ENCODE data around the gene PIGR. TPM values are rescaled to one million over a fixed set of nuclear protein-coding genes. Genes with fewer than 3 reads are reported as not detected.

PIGR gene
- total and polyA plus RNA-seq, 8 donors, result 7.1 to 83.4 (median 33.5) TPM

DNA sequence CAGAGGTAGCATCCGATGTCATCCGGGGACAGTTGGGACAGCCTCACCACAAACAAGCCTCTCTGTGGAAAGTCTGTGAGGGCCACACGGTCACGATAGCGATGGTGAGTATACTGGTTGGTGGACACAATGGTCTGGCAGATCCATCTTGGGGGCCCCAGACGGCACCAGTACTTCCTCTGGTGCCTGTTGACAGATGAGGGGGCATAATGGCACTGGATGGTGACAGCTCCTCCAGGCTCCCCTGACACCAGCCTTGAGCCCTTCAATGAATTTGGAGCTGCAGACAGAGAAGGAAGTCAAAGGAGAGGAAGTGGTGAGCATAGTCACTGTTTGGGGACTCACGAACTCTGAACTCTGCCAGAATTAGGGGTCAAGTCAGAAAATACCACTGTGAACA is 16.0 kb upstream of the PIGR start:
- no peaks in the 10 kb centered on the region for H3K27me3 ChIP-seq
- intact Hi-C loops (cut with DNase I), result no loop called here
- TF ChIP-seq, protein P1, sequence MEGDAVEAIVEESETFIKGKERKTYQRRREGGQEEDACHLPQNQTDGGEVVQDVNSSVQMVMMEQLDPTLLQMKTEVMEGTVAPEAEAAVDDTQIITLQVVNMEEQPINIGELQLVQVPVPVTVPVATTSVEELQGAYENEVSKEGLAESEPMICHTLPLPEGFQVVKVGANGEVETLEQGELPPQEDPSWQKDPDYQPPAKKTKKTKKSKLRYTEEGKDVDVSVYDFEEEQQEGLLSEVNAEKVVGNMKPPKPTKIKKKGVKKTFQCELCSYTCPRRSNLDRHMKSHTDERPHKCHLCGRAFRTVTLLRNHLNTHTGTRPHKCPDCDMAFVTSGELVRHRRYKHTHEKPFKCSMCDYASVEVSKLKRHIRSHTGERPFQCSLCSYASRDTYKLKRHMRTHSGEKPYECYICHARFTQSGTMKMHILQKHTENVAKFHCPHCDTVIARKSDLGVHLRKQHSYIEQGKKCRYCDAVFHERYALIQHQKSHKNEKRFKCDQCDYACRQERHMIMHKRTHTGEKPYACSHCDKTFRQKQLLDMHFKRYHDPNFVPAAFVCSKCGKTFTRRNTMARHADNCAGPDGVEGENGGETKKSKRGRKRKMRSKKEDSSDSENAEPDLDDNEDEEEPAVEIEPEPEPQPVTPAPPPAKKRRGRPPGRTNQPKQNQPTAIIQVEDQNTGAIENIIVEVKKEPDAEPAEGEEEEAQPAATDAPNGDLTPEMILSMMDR (IDR thresholded peaks at IDR 0.05), result no peak
- H3K27ac ChIP-seq, result no peak overlapping the region
- FAIRE-seq (no peak), ATAC-seq (peak in 1 of 4 donors; percentile 59), DNase-seq (no peak)
- 89 to 90% methylated on average over 7 of the region's 7 CpGs for WGBS, 2 donors
- H3K36me3 ChIP-seq, result no peaks in the 10 kb centered on the region
- H3K4me1 ChIP-seq, result no peaks in the 10 kb centered on the region
- no peak overlapping the region for H3K4me3 ChIP-seq
- no peaks in the 10 kb centered on the region for H3K9me3 ChIP-seq

DNA sequence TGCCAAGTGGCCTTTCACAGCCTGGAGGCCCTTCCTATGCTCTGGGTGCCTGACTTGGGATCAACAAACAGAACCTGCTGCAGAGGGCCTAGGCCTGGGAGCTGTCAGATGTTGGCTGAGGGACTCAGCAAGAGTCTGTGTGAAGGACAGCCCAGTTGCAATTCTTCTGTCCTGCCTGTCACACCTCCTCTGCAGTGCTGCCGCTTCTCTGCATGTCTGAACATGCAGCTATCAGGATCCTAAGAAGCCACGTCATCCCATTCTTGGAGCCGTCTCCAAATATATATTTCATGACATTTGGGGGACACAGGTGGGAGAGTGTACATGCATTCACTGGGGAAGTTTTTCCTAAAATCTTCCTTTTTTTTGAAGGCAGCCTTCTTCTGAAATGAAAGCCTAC is 15.4 kb upstream of the PIGR start:
- ATAC-seq (no peak), FAIRE-seq (no peak), DNase-seq (no peak)
- H3K9me3 ChIP-seq, result no peaks in the 10 kb centered on the region
- TF ChIP-seq, protein P1 (IDR thresholded peaks at IDR 0.05), result no peak
- H3K4me1 ChIP-seq, result no peaks in the 10 kb centered on the region
- no peak overlapping the region for H3K27ac ChIP-seq
- intact Hi-C loops (cut with DNase I), result no loop called here
- 62 to 76% methylated on average over 3 of the region's 3 CpGs for WGBS, 2 donors
- no peaks in the 10 kb centered on the region for H3K27me3 ChIP-seq
- no peaks in the 10 kb centered on the region for H3K36me3 ChIP-seq
- no peak overlapping the region for H3K4me3 ChIP-seq

DNA sequence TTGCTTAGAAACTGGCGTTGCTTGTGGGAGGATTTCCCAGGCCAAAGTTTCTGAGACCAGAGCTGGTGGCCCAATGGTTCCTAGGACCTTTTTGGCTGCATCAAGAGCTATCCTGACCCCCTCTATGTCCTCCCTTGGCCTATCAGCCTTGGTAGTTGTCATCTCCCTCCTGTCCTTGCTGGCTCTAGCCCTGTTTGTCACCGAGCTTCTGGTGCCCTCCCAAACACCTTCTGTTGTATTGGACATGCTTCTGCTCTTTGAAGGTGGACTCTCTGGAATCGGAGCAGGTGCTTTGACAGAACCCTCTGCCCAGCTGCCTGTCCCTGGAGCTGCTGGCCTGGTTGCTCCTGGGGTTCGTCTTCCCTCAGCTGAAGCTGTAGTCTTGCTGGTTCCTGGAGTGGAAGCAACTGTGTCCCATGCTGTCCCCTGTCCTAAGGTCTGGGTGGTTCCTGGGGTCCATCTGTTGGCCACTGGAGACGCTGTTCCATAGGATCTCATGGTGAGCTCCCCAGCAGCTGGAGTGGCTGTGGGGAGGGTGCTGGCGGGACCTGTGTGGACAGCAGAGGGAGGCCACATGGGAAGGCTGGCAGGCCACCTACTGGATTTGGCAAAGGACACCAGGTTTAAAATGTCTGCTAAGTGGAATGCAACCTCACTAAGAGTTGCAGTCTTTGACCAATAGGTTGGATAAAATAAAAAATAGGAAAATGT is 14.6 kb upstream of the PIGR start:
- ATAC-seq (no peak), DNase-seq (no peak), FAIRE-seq (no peak)
- TF ChIP-seq, protein P1 (IDR thresholded peaks at IDR 0.05), result no peak
- no peaks in the 10 kb centered on the region for H3K9me3 ChIP-seq
- no peaks in the 10 kb centered on the region for H3K36me3 ChIP-seq
- H3K4me1 ChIP-seq, result no peaks in the 10 kb centered on the region
- H3K4me3 ChIP-seq, result no peak overlapping the region
- no peak overlapping the region for H3K27ac ChIP-seq
- intact Hi-C loops (cut with DNase I), result no loop called here
- WGBS, 2 donors, result 85 to 91% methylated on average over 6 of the region's 6 CpGs
- no peaks in the 10 kb centered on the region for H3K27me3 ChIP-seq

DNA sequence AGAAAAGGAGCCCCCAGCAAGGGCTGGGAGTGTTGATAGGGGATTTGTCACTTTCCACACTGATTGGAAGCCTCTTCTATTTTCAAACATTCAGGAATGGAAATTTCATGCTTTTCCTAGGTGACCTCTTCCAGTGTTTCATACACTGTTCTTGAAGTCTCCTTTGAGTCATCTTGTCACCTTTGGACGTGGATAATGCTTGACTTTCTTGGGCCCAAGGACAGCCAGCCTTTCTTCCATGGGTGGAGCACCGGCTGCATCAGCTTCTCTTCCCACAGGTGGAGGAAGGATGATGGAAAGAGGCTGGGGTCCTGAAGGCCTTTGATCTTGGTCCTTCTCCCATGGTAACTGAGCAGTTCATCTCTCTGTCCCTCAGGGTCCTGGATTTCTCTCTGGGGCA is 11.9 kb upstream of the PIGR start:
- TF ChIP-seq, protein P1 (IDR thresholded peaks at IDR 0.05), result no peak
- FAIRE-seq (no peak), ATAC-seq (no peak), DNase-seq (no peak)
- Histone ChIP-seq H3K9me3 (no peaks in the 10 kb centered on the region), H3K27me3 (no peaks in the 10 kb centered on the region), H3K4me1 (peaks cover 7 to 13% (median 11%) of the 10 kb centered on the region in 3 donors), H3K4me3 (no peak overlapping the region), H3K36me3 (no peaks in the 10 kb centered on the region), H3K27ac (no peak overlapping the region)
- intact Hi-C loops (cut with DNase I), result no loop called here
- 73 to 78% methylated on average over 2 of the region's 2 CpGs for WGBS, 2 donors

DNA sequence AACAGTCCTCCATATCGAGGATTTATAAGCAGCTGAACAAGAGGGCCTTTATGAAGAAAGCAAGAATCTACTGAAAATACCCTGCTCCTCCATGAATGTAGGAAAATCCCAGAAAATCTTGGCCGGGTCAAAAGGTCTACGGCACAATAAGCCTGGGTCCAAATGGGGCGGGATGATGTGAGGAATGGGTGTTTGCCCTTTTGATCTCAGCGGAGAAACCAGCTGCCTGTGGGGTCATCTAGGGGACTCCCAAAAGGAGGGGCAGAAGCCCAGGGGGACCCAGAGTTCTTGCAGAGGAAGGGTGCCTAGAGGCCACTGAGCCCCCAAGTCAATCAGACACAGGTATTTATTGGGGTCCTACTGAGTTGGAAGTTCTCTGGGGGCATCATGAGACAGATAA is 11.4 kb upstream of the PIGR start:
- intact Hi-C loops (cut with DNase I), result no loop called here
- FAIRE-seq, result no peak

More for the DNA sequence above, 11.4 kb upstream of the PIGR start:
- Histone ChIP-seq H3K27ac (no peak overlapping the region), H3K4me1 (peaks cover 7 to 16% (median 16%) of the 10 kb centered on the region in 3 donors), H3K9me3 (no peaks in the 10 kb centered on the region), H3K27me3 (no peaks in the 10 kb centered on the region), H3K4me3 (no peak overlapping the region), H3K36me3 (no peaks in the 10 kb centered on the region)
- TF ChIP-seq, protein P1 (IDR thresholded peaks at IDR 0.05), result no peak
- 87 to 91% methylated on average over 5 of the region's 5 CpGs for WGBS, 2 donors
- ATAC-seq (no peak), DNase-seq (no peak)
